Kidney (tissue), 22 donors: ENCODE data around the gene SGK2. TPM values are rescaled to one million over a fixed set of nuclear protein-coding genes. Genes with fewer than 3 reads are reported as not detected.
A peak's percentile ranks its signal among the peaks of the same experiment; 100 is the strongest.

Experiments used
- DNase-seq, 5 donors: peaks; one replicate each; pipeline ENCODE4 v3.0.0-alpha.2; 2013 to 2020
- FAIRE-seq: peaks from 2 replicates; lab custom pipeline; 2012; peaks lifted over from hg19 to GRCh38; lab: Jason Lieb, UNC
- H3K27ac ChIP-seq, 2 donors: one replicate each; pipeline ENCODE4 v1.7.0; 2013; ENCODE audit warnings: low read depth in 2 of 2, low read length in 2 of 2, inconsistent platforms in 1 of 2
- H3K27me3 ChIP-seq: one replicate; pipeline ENCODE4 v1.7.1; 2013; ENCODE audit warnings: low read length, inconsistent platforms; ENCODE audit not compliant: control insufficient read depth, insufficient read depth
- H3K36me3 ChIP-seq, 3 donors: one replicate each; pipeline versions ENCODE4 v1.7.0 to v1.7.1; 2013; ENCODE audit warnings: low read length in 3 of 3, control low read depth in 1 of 3, inconsistent platforms in 1 of 3; ENCODE audit not compliant: insufficient read depth in 3 of 3, control insufficient read depth in 2 of 3
- H3K4me1 ChIP-seq, 3 donors: one replicate each; pipeline versions ENCODE4 v1.7.0 to v1.7.1; 2013; ENCODE audit warnings: low read length in 3 of 3, inconsistent platforms in 1 of 3, low read depth in 1 of 3; ENCODE audit not compliant: control insufficient read depth in 2 of 3, insufficient read depth in 2 of 3
- H3K4me3 ChIP-seq, 3 donors: one replicate each; pipeline versions ENCODE4 v1.7.0 to v1.8.1; 2013; ENCODE audit warnings: low read length in 3 of 3, control low read depth in 1 of 3, inconsistent platforms in 1 of 3
- H3K9ac ChIP-seq, 3 donors: one replicate each; pipeline versions ENCODE4 v1.7.0 to v1.7.1; 2013; ENCODE audit warnings: low read length in 3 of 3, control low read depth in 1 of 3, inconsistent platforms in 1 of 3
- H3K9me3 ChIP-seq, 3 donors: one replicate each; pipeline versions ENCODE4 v1.7.0 to v1.7.1; 2013; ENCODE audit warnings: low read length in 3 of 3, control low read depth in 1 of 3, inconsistent platforms in 1 of 3; ENCODE audit not compliant: control insufficient read depth in 2 of 3, insufficient read depth in 1 of 3
- CTCF ChIP-seq: IDR thresholded peaks from 3 replicates; pipeline ENCODE4 v1.5.1; 2012; ENCODE audit warnings: mild to moderate bottlenecking, moderate library complexity, borderline replicate concordance; ENCODE audit not compliant: insufficient read depth; ENCODE audit errors: extremely low read depth
- intact Hi-C: fragments of 100-400 bp; cut with DNase I; formaldehyde crosslinking; loops from one replicate; pipeline ENCODE4 v1.11.1; 2022
- long read RNA-seq, 10 donors: library from polyadenylated mRNA in 1 of 10; unstranded in 1 of 10; transcript quantifications; one replicate each; pipeline ENCODE4 v2.0.0 and lab custom pipeline, GENCODE V29; 2021 to 2026
- polyA plus RNA-seq: library from polyadenylated mRNA; stranded (reverse); fragments of 350-450 nt; fragmentation: Illumina TruSeq; extraction: RNeasy Lipid Tissue Mini Kit (QIAGEN cat#74804); gene quantifications from one replicate; pipeline ENCODE4 v1.2.3, GENCODE V29; 2014; ENCODE audit warnings: low read depth, low replicate concordance; ENCODE audit not compliant: insufficient read depth
- total RNA-seq: library from RNA; stranded (reverse); fragmentation: NEBNext Ultra II Directional; extraction: Animal tissue kit (Norgen Biotek cat#: 25700); gene quantifications from one replicate; pipeline ENCODE4 v1.2.1, GENCODE V29; 2021
- donor health status: control.
- donor health status: control.
- donor health status: control.
- donor health status: control.
- donor health status: control.
- donor health status: DM: yes; HTN: yes; CAD: no.
- donor health status: Normal renal cell carcinoma (clear cell type).

Gene SGK2
- total RNA-seq (42.9 TPM), polyA plus RNA-seq (95.1 TPM)
- long read RNA-seq, donor 1, partial matches to known transcripts: 0 of 4 reads
- long read RNA-seq, donor 1, other reads (novel, unspliced or antisense): 0 of 4 reads
- long read RNA-seq, donor 2, transcript SGK2-203 (13 exons, 1,911 nt): major isoform, 7 of 7 reads
- long read RNA-seq, donor 2, partial matches to known transcripts: 0 of 7 reads
- long read RNA-seq, donor 2, other reads (novel, unspliced or antisense): 0 of 7 reads
- long read RNA-seq, donor 3, partial matches to known transcripts: 0 of 4 reads
- long read RNA-seq, donor 3, other reads (novel, unspliced or antisense): 0 of 4 reads
- long read RNA-seq, donor 4, partial matches to known transcripts: 0 of 5 reads
- long read RNA-seq, donor 4, other reads (novel, unspliced or antisense): 0 of 5 reads
- long read RNA-seq, donor 5, partial matches to known transcripts: 0 of 2 reads
- long read RNA-seq, donor 5, other reads (novel, unspliced or antisense): 0 of 2 reads
- long read RNA-seq, donor 6, partial matches to known transcripts: 0 of 3 reads
- long read RNA-seq, donor 6, other reads (novel, unspliced or antisense): 0 of 3 reads
- long read RNA-seq, donor 7, transcript SGK2-203 (13 exons, 1,911 nt): major isoform, 7 of 24 reads
- long read RNA-seq, donor 7, partial matches to known transcripts: 1 of 24 reads
- long read RNA-seq, donor 7, other reads (novel, unspliced or antisense): 15 of 24 reads
- long read RNA-seq, donor 8, partial matches to known transcripts: 0 of 1 reads
- long read RNA-seq, donor 8, other reads (novel, unspliced or antisense): 0 of 1 reads
- long read RNA-seq, donor 9, partial matches to known transcripts: 0 of 3 reads
- long read RNA-seq, donor 9, other reads (novel, unspliced or antisense): 0 of 3 reads
- long read RNA-seq, donor 10, partial matches to known transcripts: 0 of 5 reads
- long read RNA-seq, donor 10, other reads (novel, unspliced or antisense): 0 of 5 reads

- Histone ChIP-seq H3K4me1 (peaks cover 0 to 17% (median 9%) of the 10 kb centered on the region in 3 donors), H3K4me3 (peak within 1 kb of the TSS; percentile 42 to 75 (median 69)), H3K9me3 (no peaks in the 10 kb centered on the region), H3K36me3 (no peaks in the 10 kb centered on the region), H3K9ac (peak within 1 kb of the TSS in 2 of 3 donors; percentile 56 to 83), H3K27ac (peak within 1 kb of the TSS; percentile 81 to 92), H3K27me3 (no peaks in the 10 kb centered on the region)
- intact Hi-C loops: no loop called here
- DNase-seq (peak; percentile 88 to 93 (median 89)), FAIRE-seq (no peak)
- TF ChIP-seq CTCF: no peak
Observed at GRCh38 chr20:43558412-43559146, at the start of gene SGK2. Gene SGK2, plus strand, starts transcription at chr20:43559027. Its CDS starts 7,469 bp downstream, at chr20:43566496.

GRCh38 chr20:43511879-43512278 is 46.9 kb upstream of the SGK2 start:
- DNase-seq (no peak), FAIRE-seq (no peak)
- Histone ChIP-seq H3K4me3 (no peak overlapping the region), H3K9ac (no peak overlapping the region), H3K27ac (no peak overlapping the region), H3K9me3 (no peaks in the 10 kb centered on the region), H3K36me3 (no peaks in the 10 kb centered on the region), H3K4me1 (peaks cover 0 to 15% (median 0%) of the 10 kb centered on the region in 3 donors), H3K27me3 (no peaks in the 10 kb centered on the region)
- no peak for TF ChIP-seq CTCF
- intact Hi-C loops: no loop called here

- H3K9ac ChIP-seq: peak overlapping the region in 2 of 3 donors; percentile 30 to 58
- H3K36me3 ChIP-seq: no peaks in the 10 kb centered on the region
- H3K4me1 ChIP-seq: peaks cover 0 to 12% (median 0%) of the 10 kb centered on the region in 3 donors
- H3K4me3 ChIP-seq: peak overlapping the region; percentile 38 to 76 (median 74)
- intact Hi-C loops: no loop called here
- TF ChIP-seq CTCF: no peak
- DNase-seq: peak in 1 of 5 donors; percentile 52
- H3K27me3 ChIP-seq: no peaks in the 10 kb centered on the region
- no peak for FAIRE-seq
- no peak overlapping the region for H3K27ac ChIP-seq
- H3K9me3 ChIP-seq: no peaks in the 10 kb centered on the region
Observed at GRCh38 chr20:43513372-43513930, 45.4 kb upstream of the SGK2 start.
